ENCODE measurements around the gene RBM38. TPM values are rescaled to one million over a fixed set of nuclear protein-coding genes. Genes with fewer than 3 reads are reported as not detected.

RBM38 gene
- total RNA-seq, 1 donor from 2014 or later, result 26.6 TPM

- H2AFZ ChIP-seq (replicated peaks), result no peak overlapping the region
- no peak overlapping the region for H3K27ac ChIP-seq
- H3K27me3 ChIP-seq, result no peaks in the 10 kb centered on the region
- H3K4me3 ChIP-seq, result no peak overlapping the region
- Mint-ChIP-seq H3K27me3 (ENCODE audit: insufficient read depth, low read depth) (peaks cover 3% of the 10 kb centered on the region), H3K4me3 (no peak overlapping the region), H3K36me3 (peaks cover 24% of the 10 kb centered on the region), H3K4me1 (peaks cover 2% of the 10 kb centered on the region), H3K9me3 (no peaks in the 10 kb centered on the region), H3K27ac (no peak overlapping the region)
- H3K9me3 ChIP-seq (ENCODE audit: low read depth), result no peaks in the 10 kb centered on the region
- H3K36me3 ChIP-seq, result no peaks in the 10 kb centered on the region
- peaks cover 8% of the 10 kb centered on the region for H3F3A ChIP-seq (ENCODE audit: low read depth)
- H4K20me1 ChIP-seq (ENCODE audit: low read depth), result peaks cover 9% of the 10 kb centered on the region
- H3K9ac ChIP-seq, result no peak overlapping the region
- no peak overlapping the region for H3K4me2 ChIP-seq
- H3K79me2 ChIP-seq (ENCODE audit: low read depth), result no peaks in the 10 kb centered on the region
- H3K4me1 ChIP-seq, result no peaks in the 10 kb centered on the region
- TF ChIP-seq EZH2phosphoT487 (IDR thresholded peaks at IDR 0.05), result no peak
- no peak for TF ChIP-seq EZH2 (IDR thresholded peaks at IDR 0.05)
- TF ChIP-seq CTCF (IDR thresholded peaks at IDR 0.05), result no peak
- no peak for DNase-seq (ENCODE audit: low spot score)
Measured at GRCh38 chr20:57377350-57377749, 13.8 kb upstream of the RBM38 start.

GRCh38 chr20:57378107-57378506 lies 13.1 kb upstream of the RBM38 start:
- Mint-ChIP-seq H3K4me1 (peaks cover 2% of the 10 kb centered on the region), H3K36me3 (peaks cover 24% of the 10 kb centered on the region)

GRCh38 chr20:57378646-57379262 lies 12.4 kb upstream of the RBM38 start:
- Histone ChIP-seq H3K4me1 (peaks cover 4% of the 10 kb centered on the region), H3F3A (ENCODE audit: low read depth) (peaks cover 13% of the 10 kb centered on the region), H3K36me3 (no peaks in the 10 kb centered on the region), H3K4me3 (no peak overlapping the region), H3K4me2 (no peak overlapping the region), H3K9me3 (ENCODE audit: low read depth) (no peaks in the 10 kb centered on the region), H3K9ac (no peak overlapping the region), H2AFZ (replicated peaks) (no peak overlapping the region), H3K27ac (no peak overlapping the region), H4K20me1 (ENCODE audit: low read depth) (peaks cover 9% of the 10 kb centered on the region), H3K79me2 (ENCODE audit: low read depth) (no peaks in the 10 kb centered on the region), H3K27me3 (no peaks in the 10 kb centered on the region)
- H3K27ac Mint-ChIP-seq, result no peak overlapping the region
- H3K36me3 Mint-ChIP-seq, result peaks cover 19% of the 10 kb centered on the region
- no peak for DNase-seq (ENCODE audit: low spot score)
- no peaks in the 10 kb centered on the region for H3K9me3 Mint-ChIP-seq
- no peak overlapping the region for H3K4me3 Mint-ChIP-seq
- peaks cover 2% of the 10 kb centered on the region for H3K4me1 Mint-ChIP-seq
- H3K27me3 Mint-ChIP-seq (ENCODE audit: insufficient read depth, low read depth), result peaks cover 3% of the 10 kb centered on the region
- TF ChIP-seq EZH2 (IDR thresholded peaks at IDR 0.05) (no peak), EZH2phosphoT487 (IDR thresholded peaks at IDR 0.05) (no peak), CTCF (IDR thresholded peaks at IDR 0.05) (no peak)

More at GRCh38 chr20:57378107-57378506, 13.1 kb upstream of the RBM38 start:
- Histone ChIP-seq H3K9me3 (ENCODE audit: low read depth) (no peaks in the 10 kb centered on the region), H2AFZ (replicated peaks) (no peak overlapping the region), H3K4me2 (no peak overlapping the region), H3K27me3 (no peaks in the 10 kb centered on the region), H3K9ac (no peak overlapping the region), H3K79me2 (ENCODE audit: low read depth) (no peaks in the 10 kb centered on the region), H3K4me3 (no peak overlapping the region), H3K4me1 (no peaks in the 10 kb centered on the region), H3F3A (ENCODE audit: low read depth) (peaks cover 8% of the 10 kb centered on the region), H3K36me3 (no peaks in the 10 kb centered on the region), H4K20me1 (ENCODE audit: low read depth) (peaks cover 9% of the 10 kb centered on the region), H3K27ac (no peak overlapping the region)
- no peak overlapping the region for H3K27ac Mint-ChIP-seq
- H3K27me3 Mint-ChIP-seq (ENCODE audit: insufficient read depth, low read depth), result peaks cover 3% of the 10 kb centered on the region
- DNase-seq (ENCODE audit: low spot score), result no peak
- H3K4me3 Mint-ChIP-seq, result no peak overlapping the region
- no peak for TF ChIP-seq CTCF (IDR thresholded peaks at IDR 0.05)
- no peak for TF ChIP-seq EZH2phosphoT487 (IDR thresholded peaks at IDR 0.05)
- no peak for TF ChIP-seq EZH2 (IDR thresholded peaks at IDR 0.05)
- H3K9me3 Mint-ChIP-seq, result no peaks in the 10 kb centered on the region

All from neural progenitor cell (in vitro differentiated cells).